H1 (cell line): Measurements from ENCODE around the gene ANO2. TPM values are rescaled to one million over a fixed set of nuclear protein-coding genes. Genes with fewer than 3 reads are reported as not detected.

Source experiments
- CTCF ChIA-PET: fragments of 300-600 bp; sonication (Branson Sonifier 250); formaldehyde crosslinking; loops from one replicate; lab custom pipeline; 2021; ENCODE audit not compliant: partially characterized antibody; lab: Charles Lee
- POLR2A ChIA-PET: fragments of 300-600 bp; sonication (Branson Sonifier 250); formaldehyde crosslinking; loops from one replicate; lab custom pipeline; 2021; ENCODE audit warnings: inconsistent platforms; ENCODE audit not compliant: partially characterized antibody; lab: Charles Lee
- DNase-seq, 2 experiments: peaks; one replicate each; pipeline versions ENCODE4 v3.0.0 to v3.0.0-alpha.2; 2010 to 2022; ENCODE audit warnings: low spot score in 2 of 2, low read depth in 1 of 2, mixed read lengths in 1 of 2
- FAIRE-seq: peaks from 2 replicates; lab custom pipeline; 2011; peaks lifted over from hg19 to GRCh38; lab: Jason Lieb, UNC
- H2AFZ ChIP-seq: 2 replicates; pipeline ENCODE4 v1.8.1; 2012; ENCODE audit warnings: low read length, inconsistent platforms
- H2AK5ac ChIP-seq: 2 replicates; pipeline ENCODE4 v1.6.1; 2013; ENCODE audit warnings: low read depth, low read length
- H2BK120ac ChIP-seq: replicated peaks from 2 replicates; pipeline ENCODE3; 2013; ENCODE audit warnings: low read depth, low read length, inconsistent platforms
- H2BK12ac ChIP-seq: 2 replicates; pipeline ENCODE4 v1.6.1; 2013; ENCODE audit warnings: low read depth, low read length
- H2BK15ac ChIP-seq: 2 replicates; pipeline ENCODE4 v1.6.1; 2013; ENCODE audit warnings: low read length
- H2BK20ac ChIP-seq: 2 replicates; pipeline ENCODE4 v1.6.1; 2013; ENCODE audit warnings: low read length
- H2BK5ac ChIP-seq: 2 replicates; pipeline ENCODE4 v1.6.1; 2013; ENCODE audit warnings: low read depth, low read length
- H3K14ac ChIP-seq: 2 replicates; pipeline ENCODE4 v1.6.1; 2013; ENCODE audit warnings: inconsistent platforms; ENCODE audit not compliant: insufficient read length
- H3K18ac ChIP-seq: 2 replicates; pipeline ENCODE4 v1.6.1; 2013; ENCODE audit warnings: low read length; ENCODE audit errors: extremely low read depth
- H3K23ac ChIP-seq: 2 replicates; pipeline ENCODE4 v1.6.1; 2013; ENCODE audit warnings: inconsistent platforms; ENCODE audit not compliant: insufficient read length
- H3K23me2 ChIP-seq: 2 replicates; pipeline ENCODE4 v1.6.1; 2013; ENCODE audit warnings: low read depth, low read length
- H3K27ac ChIP-seq: 2 replicates; pipeline ENCODE4 v1.6.1; 2011; ENCODE audit warnings: low read depth, low read length, inconsistent platforms
- H3K27me3 ChIP-seq, 4 experiments: replicated peaks in 1 of 4; 1 replicate in 1 of 4; 2 replicates in 3 of 4; pipeline versions ENCODE4 v1.6.1 to v1.8.1; 2011 to 2013; ENCODE audit warnings: low read length in 3 of 4, mild to moderate bottlenecking in 3 of 4, inconsistent platforms in 2 of 4, mixed read lengths in 2 of 4, moderate library complexity in 1 of 4; ENCODE audit not compliant: control insufficient read depth in 3 of 4, insufficient read depth in 3 of 4; ENCODE audit errors: extremely low read depth in 1 of 4
- H3K36me3 ChIP-seq, 4 experiments: 2 replicates each; pipeline versions ENCODE4 v1.6.1 to v1.8.1; 2011 to 2013; ENCODE audit warnings: mild to moderate bottlenecking in 4 of 4, low read length in 3 of 4, moderate library complexity in 2 of 4, control low read depth in 1 of 4, inconsistent platforms in 1 of 4; ENCODE audit not compliant: insufficient read depth in 4 of 4, control insufficient read depth in 2 of 4
- H3K4ac ChIP-seq: replicated peaks from 2 replicates; pipeline ENCODE3; 2013; ENCODE audit warnings: low read length, low read depth, mixed read lengths, inconsistent platforms; ENCODE audit not compliant: insufficient read length
- H3K4me1 ChIP-seq, 4 experiments: replicated peaks in 1 of 4; 1 replicate in 1 of 4; 2 replicates in 3 of 4; pipeline versions ENCODE4 v1.6.1 to v1.8.1; 2011 to 2013; ENCODE audit warnings: low read length in 3 of 4, inconsistent platforms in 2 of 4, mixed read lengths in 1 of 4; ENCODE audit not compliant: insufficient read depth in 4 of 4, control insufficient read depth in 3 of 4
- H3K4me2 ChIP-seq, 2 experiments: 2 replicates each; pipeline versions ENCODE4 v1.6.1 to v1.8.1; 2011 to 2013; ENCODE audit warnings: low read depth in 2 of 2, low read length in 2 of 2, control low read depth in 1 of 2, inconsistent platforms in 1 of 2, mild to moderate bottlenecking in 1 of 2; ENCODE audit not compliant: insufficient read depth in 1 of 2
- H3K4me3 ChIP-seq, 4 experiments: fragments of 200-600, 300-600 bp in 1 of 4; sonication (generic), shearing (Covaris generic), sonication (Bioruptor Twin) in 1 of 4; 2 replicates each; pipeline versions ENCODE4 v1.5.1 to v1.8.1; 2011 to 2016; ENCODE audit warnings: low read length in 4 of 4, low read depth in 3 of 4, control low read depth in 2 of 4, inconsistent platforms in 2 of 4, mild to moderate bottlenecking in 2 of 4, mixed read lengths in 1 of 4, moderate library complexity in 1 of 4; ENCODE audit not compliant: insufficient read depth in 2 of 4; ENCODE audit errors: extremely low read depth in 1 of 4
- H3K56ac ChIP-seq: replicated peaks from 2 replicates; pipeline ENCODE3; 2013; ENCODE audit warnings: low read depth, mild to moderate bottlenecking, mixed read lengths, low read length, inconsistent platforms; ENCODE audit not compliant: insufficient read length
- H3K79me1 ChIP-seq: 2 replicates; pipeline ENCODE4 v1.6.1; 2013; ENCODE audit warnings: low read depth, low read length, control low read depth
- H3K79me2 ChIP-seq, 2 experiments: 2 replicates each; pipeline versions ENCODE4 v1.6.1 to v1.8.1; 2012 to 2013; ENCODE audit warnings: low read length in 2 of 2, mild to moderate bottlenecking in 2 of 2, inconsistent platforms in 1 of 2; ENCODE audit not compliant: insufficient read depth in 2 of 2, control insufficient read depth in 1 of 2
- H3K9ac ChIP-seq, 4 experiments: replicated peaks in 1 of 4; 1 replicate in 1 of 4; 2 replicates in 3 of 4; pipeline versions ENCODE4 v1.6.1 to v1.8.1; 2011 to 2013; ENCODE audit warnings: low read depth in 3 of 4, low read length in 3 of 4, control low read depth in 2 of 4, mild to moderate bottlenecking in 2 of 4, moderate library complexity in 2 of 4, inconsistent platforms in 1 of 4; ENCODE audit errors: extremely low read depth in 1 of 4
- H3K9me3 ChIP-seq, 2 experiments: 2 replicates each; pipeline versions ENCODE4 v1.6.1 to v1.8.1; 2012 to 2013; ENCODE audit warnings: mild to moderate bottlenecking in 2 of 2, moderate library complexity in 2 of 2, control low read depth in 1 of 2, inconsistent platforms in 1 of 2, low read depth in 1 of 2, low read length in 1 of 2, mixed read lengths in 1 of 2; ENCODE audit not compliant: insufficient read depth in 2 of 2
- H4K20me1 ChIP-seq, 2 experiments: replicated peaks in 1 of 2; 2 replicates each; pipeline versions ENCODE3 to v1.8.1; 2011 to 2013; ENCODE audit warnings: inconsistent platforms in 2 of 2, low read length in 2 of 2, mild to moderate bottlenecking in 1 of 2; ENCODE audit not compliant: insufficient read depth in 2 of 2, control insufficient read depth in 1 of 2
- H4K5ac ChIP-seq: 2 replicates; pipeline ENCODE4 v1.6.1; 2013; ENCODE audit warnings: low read length, low read depth, mixed read lengths, inconsistent platforms; ENCODE audit not compliant: insufficient read length
- H4K8ac ChIP-seq: 2 replicates; pipeline ENCODE4 v1.8.0; 2013; ENCODE audit warnings: mild to moderate bottlenecking, moderate library complexity, low read length, inconsistent platforms; ENCODE audit not compliant: insufficient read depth; ENCODE audit errors: extremely low read depth
- H4K91ac ChIP-seq: replicated peaks from 2 replicates; pipeline ENCODE3; 2013; ENCODE audit warnings: low read length, mixed read lengths, inconsistent platforms; ENCODE audit not compliant: insufficient read length
- ATF2 ChIP-seq: IDR thresholded peaks from 2 replicates; pipeline ENCODE4 v1.6.1; 2012; ENCODE audit warnings: low read length, inconsistent platforms
- BRCA1 ChIP-seq: IDR thresholded peaks from 2 replicates; pipeline ENCODE4 v1.6.1; 2012; ENCODE audit warnings: low read depth, low read length, improper control_type of control experiment
- CTCF ChIP-seq, 3 experiments: IDR thresholded peaks; 1 replicate in 2 of 3; 2 replicates in 1 of 3; pipeline versions ENCODE4 v1.5.1 to v1.6.1; 2011; ENCODE audit warnings: low read length in 3 of 3, mild to moderate bottlenecking in 3 of 3, inconsistent platforms in 2 of 3, low read depth in 1 of 3, moderate library complexity in 1 of 3; ENCODE audit not compliant: insufficient read depth in 1 of 3; ENCODE audit errors: control extremely low read depth in 1 of 3
- E2F6 ChIP-seq: IDR thresholded peaks from 2 replicates; pipeline ENCODE4 v1.6.1; 2012; ENCODE audit warnings: inconsistent platforms
- EP300 ChIP-seq, 2 experiments: IDR thresholded peaks; 1 replicate in 1 of 2; 2 replicates in 1 of 2; pipeline ENCODE4 v1.6.1; 2011 to 2012; ENCODE audit warnings: low read depth in 2 of 2, low read length in 2 of 2, mild to moderate bottlenecking in 2 of 2, borderline replicate concordance in 1 of 2, inconsistent platforms in 1 of 2, moderate library complexity in 1 of 2
- MAX ChIP-seq: IDR thresholded peaks from 2 replicates; pipeline ENCODE4 v1.6.1; 2012; ENCODE audit warnings: inconsistent platforms
- NANOG ChIP-seq: IDR thresholded peaks from 2 replicates; pipeline ENCODE4 v1.6.1; 2011; ENCODE audit warnings: low read length, low read depth, mild to moderate bottlenecking, inconsistent platforms; ENCODE audit not compliant: insufficient read depth, poor library complexity, severe bottlenecking
- SRF ChIP-seq: IDR thresholded peaks from 2 replicates; pipeline ENCODE4 v1.6.1; 2011; ENCODE audit warnings: mild to moderate bottlenecking, low read depth, low read length, moderate library complexity
- WGBS, 2 experiments: shearing (Covaris generic) in 1 of 2; methylation state at CpG; one replicate each; pipeline versions ENCODE4 v1.1.6 to v1.1.7; 2013 to 2015; ENCODE audit warnings: low lambda C conversion rate in 2 of 2, mixed read lengths in 2 of 2, inconsistent platforms in 1 of 2, low coverage in 1 of 2, missing lambda C conversion rate in 1 of 2; ENCODE audit not compliant: insufficient replicate concordance in 2 of 2, insufficient coverage in 1 of 2, insufficient read length in 1 of 2; ENCODE audit errors: extremely low coverage in 1 of 2, missing lambda C conversion rate in 1 of 2; 5-methylcytosine and 5-hydroxymethylcytosine counted together
- polyA plus RNA-seq, 7 experiments: library from polyadenylated mRNA; depleted of rRNA in 3 of 7; stranded (reverse) in 5 of 7; unstranded in 2 of 7; fragments of >200 nt in 5 of 7; fragments of 200-250 nt in 2 of 7; gene quantifications; 1 replicate in 5 of 7; 2 replicates in 1 of 7; 4 replicates in 1 of 7; pipeline versions ENCODE4 v1.2.1 to v1.2.3, GENCODE V29; 2011 to 2013; ENCODE audit warnings: missing spikeins in 2 of 7, mixed read lengths in 2 of 7
- total RNA-seq: library from RNA; stranded (reverse); fragmentation: NEBNext Ultra II Directional; extraction: Animal tissue kit (Norgen Biotek cat#: 25700); gene quantifications from 2 replicates; pipeline ENCODE4 v1.2.1, GENCODE V29; 2021

ANO2 gene
- total and polyA plus RNA-seq, 2 of the 8 experiments (the other 6 are each of a cell fraction or from before 2014, with no cell fraction given): 1.9 to 5.5 TPM

GRCh38 chr12:5912011-5912410 is 33.0 kb downstream of the ANO2 start:
- Histone ChIP-seq H3K4me1 (peaks cover 0 to 2% (median 0%) of the 10 kb centered on the region in 4 experiments; a peak in 1 of 7 replicates), H3K79me1 (no peaks in the 10 kb centered on the region), H3K56ac (no peak overlapping the region), H2BK5ac (no peak overlapping the region), H2BK120ac (no peak overlapping the region), H4K8ac (no peak overlapping the region), H2BK12ac (no peak overlapping the region), H3K9ac (no peak overlapping the region), H3K27me3 (no peaks in the 10 kb centered on the region), H3K9me3 (no peaks in the 10 kb centered on the region), H2AK5ac (no peak overlapping the region), H3K14ac (no peak overlapping the region), H4K20me1 (no peaks in the 10 kb centered on the region), H2AFZ (no peak overlapping the region), H4K5ac (no peak overlapping the region), H3K4ac (no peak overlapping the region), H3K36me3 (no peaks in the 10 kb centered on the region), H2BK20ac (no peak overlapping the region), H3K23ac (no peak overlapping the region), H3K4me3 (no peak overlapping the region), H3K23me2 (no peaks in the 10 kb centered on the region), H3K4me2 (no peak overlapping the region), H3K27ac (no peak overlapping the region), H4K91ac (no peak overlapping the region), H3K79me2 (no peaks in the 10 kb centered on the region), H3K18ac (no peak overlapping the region), H2BK15ac (no peak overlapping the region)
- POLR2A ChIA-PET: no interaction called here
- DNase-seq: no peak
- FAIRE-seq: no peak
- WGBS, 2 experiments: 89% methylated on average over 3 of the region's 3 CpGs; no CpG with 5 or more reads in 1 of the 2 experiments
- CTCF ChIA-PET: interaction anchor here (0.8 to 4.4 kb wide), 13 partner anchors 9 to 367 kb away, joined by 3 to 44 read pairs (median 4); no protein-coding TSS in a partner anchor
- TF ChIP-seq EP300 (IDR thresholded peaks at IDR 0.05; ENCODE audit: borderline replicate concordance in 1 of 2, low read depth in 2 of 2, low read length in 2 of 2) (no peak), MAX (no peak), SRF (no peak), CTCF (IDR thresholded peaks at IDR 0.05; ENCODE audit: control extremely low read depth in 1 of 3, insufficient read depth in 1 of 3, low read depth in 1 of 3, low read length in 3 of 3) (no peak), BRCA1 (no peak), E2F6 (no peak), ATF2 (no peak), NANOG (no peak)
